HL-60 (cell line): ENCODE measurements around the gene KRTAP10-2.

Experiments used
- CTCF ChIP-seq: IDR thresholded peaks from one replicate; pipeline ENCODE4 v1.5.1; 2011; ENCODE audit warnings: low read length, control low read depth, inconsistent platforms; ENCODE audit not compliant: insufficient read depth
- TF ChIP-seq, protein P1 (sequence below): IDR thresholded peaks from 2 replicates; pipeline ENCODE4 v1.6.1; 2012; ENCODE audit warnings: low read depth; ENCODE audit not compliant: insufficient replicate concordance

DNA sequence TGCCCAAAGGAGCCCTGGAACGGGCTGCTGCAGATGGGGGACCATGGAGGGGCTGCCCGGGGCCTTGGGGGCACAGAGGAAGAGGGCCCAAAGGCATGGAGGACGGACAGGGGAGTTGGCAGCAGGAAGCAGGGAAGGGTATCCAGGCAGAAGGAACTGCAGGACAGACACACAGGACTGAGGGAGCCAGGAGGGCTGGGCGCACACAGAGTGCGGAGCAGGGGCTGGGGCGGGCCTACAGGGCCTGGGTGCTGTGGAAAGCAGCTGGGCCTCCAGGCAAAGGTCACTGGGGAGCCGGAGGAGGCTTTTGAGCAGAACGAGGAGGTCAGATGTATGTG lies 39.4 kb downstream of the KRTAP10-2 start:
- TF ChIP-seq, protein P1, sequence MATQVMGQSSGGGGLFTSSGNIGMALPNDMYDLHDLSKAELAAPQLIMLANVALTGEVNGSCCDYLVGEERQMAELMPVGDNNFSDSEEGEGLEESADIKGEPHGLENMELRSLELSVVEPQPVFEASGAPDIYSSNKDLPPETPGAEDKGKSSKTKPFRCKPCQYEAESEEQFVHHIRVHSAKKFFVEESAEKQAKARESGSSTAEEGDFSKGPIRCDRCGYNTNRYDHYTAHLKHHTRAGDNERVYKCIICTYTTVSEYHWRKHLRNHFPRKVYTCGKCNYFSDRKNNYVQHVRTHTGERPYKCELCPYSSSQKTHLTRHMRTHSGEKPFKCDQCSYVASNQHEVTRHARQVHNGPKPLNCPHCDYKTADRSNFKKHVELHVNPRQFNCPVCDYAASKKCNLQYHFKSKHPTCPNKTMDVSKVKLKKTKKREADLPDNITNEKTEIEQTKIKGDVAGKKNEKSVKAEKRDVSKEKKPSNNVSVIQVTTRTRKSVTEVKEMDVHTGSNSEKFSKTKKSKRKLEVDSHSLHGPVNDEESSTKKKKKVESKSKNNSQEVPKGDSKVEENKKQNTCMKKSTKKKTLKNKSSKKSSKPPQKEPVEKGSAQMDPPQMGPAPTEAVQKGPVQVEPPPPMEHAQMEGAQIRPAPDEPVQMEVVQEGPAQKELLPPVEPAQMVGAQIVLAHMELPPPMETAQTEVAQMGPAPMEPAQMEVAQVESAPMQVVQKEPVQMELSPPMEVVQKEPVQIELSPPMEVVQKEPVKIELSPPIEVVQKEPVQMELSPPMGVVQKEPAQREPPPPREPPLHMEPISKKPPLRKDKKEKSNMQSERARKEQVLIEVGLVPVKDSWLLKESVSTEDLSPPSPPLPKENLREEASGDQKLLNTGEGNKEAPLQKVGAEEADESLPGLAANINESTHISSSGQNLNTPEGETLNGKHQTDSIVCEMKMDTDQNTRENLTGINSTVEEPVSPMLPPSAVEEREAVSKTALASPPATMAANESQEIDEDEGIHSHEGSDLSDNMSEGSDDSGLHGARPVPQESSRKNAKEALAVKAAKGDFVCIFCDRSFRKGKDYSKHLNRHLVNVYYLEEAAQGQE, result no peak
- no peak for TF ChIP-seq CTCF
